BLaER1 (cell line): ENCODE data around the gene TCERG1L.
A peak's percentile ranks its signal among the peaks of the same experiment; 100 is the strongest.

ENCODE experiments used
- H3K27ac ChIP-seq: shearing (Covaris generic); formaldehyde crosslinking; 2 replicates; pipeline ENCODE4 v1.8.1; 2022
- H3K27me3 ChIP-seq: shearing (Covaris generic); formaldehyde crosslinking; 2 replicates; pipeline ENCODE4 v1.8.1; 2022
- H3K36me3 ChIP-seq: shearing (Covaris generic); formaldehyde crosslinking; 2 replicates; pipeline ENCODE4 v1.8.1; 2022
- H3K4me1 ChIP-seq: shearing (Covaris generic); formaldehyde crosslinking; 2 replicates; pipeline ENCODE4 v1.8.1; 2022
- H3K4me2 ChIP-seq: shearing (Covaris generic); formaldehyde crosslinking; 2 replicates; pipeline ENCODE4 v1.8.1; 2022
- H3K4me3 ChIP-seq: shearing (Covaris generic); formaldehyde crosslinking; 2 replicates; pipeline ENCODE4 v1.8.1; 2022
- H3K9ac ChIP-seq: shearing (Covaris generic); formaldehyde crosslinking; 2 replicates; pipeline ENCODE4 v1.8.1; 2022
- H3K9me3 ChIP-seq: shearing (Covaris generic); formaldehyde crosslinking; 2 replicates; pipeline ENCODE4 v1.8.1; 2022
- H4K20me1 ChIP-seq: shearing (Covaris generic); formaldehyde crosslinking; 2 replicates; pipeline ENCODE4 v1.8.1; 2022
- Cebpa-rat ChIP-seq: shearing (Covaris generic); IDR thresholded peaks from 2 replicates; pipeline ENCODE4 v1.8.1; 2022

The TCERG1L gene

DNA sequence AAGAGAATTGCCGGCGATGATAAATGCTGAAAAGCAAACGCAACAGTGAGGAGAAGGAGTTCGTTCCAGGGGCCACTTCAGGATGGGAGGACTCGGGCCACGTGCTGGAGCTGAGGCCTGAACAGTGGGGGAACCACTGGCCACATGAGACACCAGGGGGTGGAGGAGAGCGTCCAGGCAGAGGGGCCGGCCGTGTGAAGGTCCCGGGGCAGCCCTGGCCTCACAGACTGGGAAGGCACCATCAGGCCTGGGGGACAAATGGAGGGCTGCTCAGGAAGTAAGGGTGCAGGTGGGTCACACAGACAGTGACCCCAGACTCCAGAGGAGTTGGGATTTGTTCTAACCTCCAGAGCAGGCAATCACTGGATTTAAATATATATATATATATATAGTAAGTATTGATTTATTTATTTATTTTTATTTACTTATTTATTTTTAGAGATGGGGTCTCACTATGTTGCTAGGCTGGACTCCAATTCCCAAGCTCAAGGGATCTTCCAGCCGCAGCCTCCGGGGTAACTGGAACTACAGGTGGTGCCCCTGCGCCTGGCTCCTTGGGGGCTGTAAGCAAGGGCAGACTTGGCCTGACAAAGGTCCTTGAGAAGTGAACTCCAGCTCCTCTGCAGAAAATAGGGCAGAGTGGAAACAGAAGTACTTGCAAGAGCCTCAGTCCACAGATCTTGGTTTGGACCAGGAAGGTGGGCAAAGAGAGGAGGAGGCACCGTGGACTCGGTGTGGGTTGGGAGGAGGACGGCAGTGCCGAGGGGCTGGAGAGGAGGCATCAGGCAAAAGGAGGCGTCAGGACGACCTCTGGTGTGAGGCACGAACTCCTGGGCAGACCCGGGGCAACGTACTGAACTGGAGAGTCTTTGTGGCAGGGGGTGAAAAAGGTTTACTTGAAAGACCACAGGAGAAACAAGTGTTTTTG is 57.3 kb downstream of the TCERG1L start:
- Histone ChIP-seq H3K4me2 (peak overlapping the region; percentile 97), H3K9me3 (no peaks in the 10 kb centered on the region; the same call in 1 of the 2 replicates), H3K4me3 (peak overlapping the region; percentile 8; the same call in 1 of the 2 replicates), H4K20me1 (no peaks in the 10 kb centered on the region), H3K27me3 (no peaks in the 10 kb centered on the region), H3K27ac (peak overlapping the region; percentile 92), H3K4me1 (peaks cover 94% of the 10 kb centered on the region), H3K9ac (0 out of 2 replicates have a peak overlapping the region, but pooled peaks have one; percentile 1), H3K36me3 (peaks cover 27% of the 10 kb centered on the region)
- no peak for TF ChIP-seq Cebpa-rat

GRCh38 chr10:131252567-131253276 is 58.8 kb downstream of the TCERG1L start:
- peak overlapping the region; percentile 81 for H3K9ac ChIP-seq
- H3K9me3 ChIP-seq = no peaks in the 10 kb centered on the region
- peak overlapping the region; percentile 97 for H3K4me2 ChIP-seq
- H3K36me3 ChIP-seq = peaks cover 13% of the 10 kb centered on the region
- no peaks in the 10 kb centered on the region for H4K20me1 ChIP-seq
- peaks cover 100% of the 10 kb centered on the region for H3K4me1 ChIP-seq
- peak overlapping the region; percentile 92 for H3K27ac ChIP-seq
- no peaks in the 10 kb centered on the region for H3K27me3 ChIP-seq
- no peak for TF ChIP-seq Cebpa-rat
- peak overlapping the region; percentile 63; the same call in 1 of the 2 replicates for H3K4me3 ChIP-seq

GRCh38 chr10:131251146-131251541 is 60.4 kb downstream of the TCERG1L start:
- 0 out of 2 replicates have a peak, but pooled peaks cover 4% of the 10 kb centered on the region for H3K36me3 ChIP-seq
- H3K9me3 ChIP-seq = no peaks in the 10 kb centered on the region
- TF ChIP-seq Cebpa-rat = no peak
- H3K4me2 ChIP-seq = peak overlapping the region; percentile 97
- no peaks in the 10 kb centered on the region for H4K20me1 ChIP-seq
- H3K27ac ChIP-seq = peak overlapping the region; percentile 92
- peak overlapping the region; percentile 63 for H3K4me3 ChIP-seq
- peak overlapping the region; percentile 81 for H3K9ac ChIP-seq
- peaks cover 100% of the 10 kb centered on the region for H3K4me1 ChIP-seq
- H3K27me3 ChIP-seq = no peaks in the 10 kb centered on the region

DNA sequence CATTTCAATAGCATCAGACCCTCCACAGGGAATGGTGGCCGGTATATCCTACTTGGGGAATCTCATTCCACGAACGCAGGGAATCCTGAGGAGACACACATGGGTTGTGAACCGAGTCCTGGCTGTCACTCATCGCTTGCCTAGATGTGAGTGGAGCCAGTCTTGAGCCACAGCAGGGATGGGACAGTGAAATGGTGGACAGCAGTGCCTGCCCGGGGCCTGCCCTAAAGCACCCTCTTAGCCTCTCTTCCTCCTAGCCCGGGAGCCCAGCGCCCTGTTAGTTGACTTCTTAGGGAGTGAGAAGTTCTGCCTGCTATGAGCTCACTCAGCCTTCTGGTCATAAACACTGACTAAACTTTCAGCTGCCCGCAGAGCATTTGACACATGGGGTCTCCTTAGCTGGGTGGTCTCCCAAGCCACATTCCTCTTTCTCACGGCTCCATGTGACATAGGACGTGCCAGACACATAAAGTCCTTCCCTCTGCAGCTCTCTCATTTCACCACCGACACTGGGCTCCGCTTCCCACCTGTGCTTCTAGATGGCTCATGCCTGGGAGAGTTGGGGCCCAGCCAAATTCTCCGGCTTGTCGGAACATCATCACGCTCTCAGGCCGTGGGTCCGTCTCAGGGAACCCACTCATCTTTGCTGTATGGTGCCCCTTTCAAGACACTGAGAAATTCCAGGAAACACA is 60.9 kb downstream of the TCERG1L start:
- Histone ChIP-seq H3K9ac (peak overlapping the region; percentile 81), H3K9me3 (no peaks in the 10 kb centered on the region), H3K27ac (peak overlapping the region; percentile 92), H3K4me2 (peak overlapping the region; percentile 97), H3K36me3 (0 out of 2 replicates have a peak, but pooled peaks cover 4% of the 10 kb centered on the region), H4K20me1 (no peaks in the 10 kb centered on the region), H3K27me3 (no peaks in the 10 kb centered on the region), H3K4me1 (peaks cover 100% of the 10 kb centered on the region), H3K4me3 (peak overlapping the region; percentile 63)
- TF ChIP-seq Cebpa-rat = no peak

- Histone ChIP-seq H3K27me3 (no peaks in the 10 kb centered on the region), H3K9me3 (no peaks in the 10 kb centered on the region), H4K20me1 (no peaks in the 10 kb centered on the region), H3K27ac (peak overlapping the region; percentile 92), H3K36me3 (0 out of 2 replicates have a peak, but pooled peaks cover 4% of the 10 kb centered on the region), H3K4me3 (peak overlapping the region; percentile 63), H3K9ac (peak overlapping the region; percentile 81), H3K4me2 (peak overlapping the region; percentile 97), H3K4me1 (peaks cover 100% of the 10 kb centered on the region)
- no peak for TF ChIP-seq Cebpa-rat
These were observed 61.6 kb downstream of the TCERG1L start for GRCh38 chr10:131249955-131250344.

GRCh38 chr10:131249238-131249954 is 62.1 kb downstream of the TCERG1L start:
- Histone ChIP-seq H3K4me3 (peak overlapping the region; percentile 63), H3K27ac (peak overlapping the region; percentile 92)
- TF ChIP-seq Cebpa-rat = no peak

DNA sequence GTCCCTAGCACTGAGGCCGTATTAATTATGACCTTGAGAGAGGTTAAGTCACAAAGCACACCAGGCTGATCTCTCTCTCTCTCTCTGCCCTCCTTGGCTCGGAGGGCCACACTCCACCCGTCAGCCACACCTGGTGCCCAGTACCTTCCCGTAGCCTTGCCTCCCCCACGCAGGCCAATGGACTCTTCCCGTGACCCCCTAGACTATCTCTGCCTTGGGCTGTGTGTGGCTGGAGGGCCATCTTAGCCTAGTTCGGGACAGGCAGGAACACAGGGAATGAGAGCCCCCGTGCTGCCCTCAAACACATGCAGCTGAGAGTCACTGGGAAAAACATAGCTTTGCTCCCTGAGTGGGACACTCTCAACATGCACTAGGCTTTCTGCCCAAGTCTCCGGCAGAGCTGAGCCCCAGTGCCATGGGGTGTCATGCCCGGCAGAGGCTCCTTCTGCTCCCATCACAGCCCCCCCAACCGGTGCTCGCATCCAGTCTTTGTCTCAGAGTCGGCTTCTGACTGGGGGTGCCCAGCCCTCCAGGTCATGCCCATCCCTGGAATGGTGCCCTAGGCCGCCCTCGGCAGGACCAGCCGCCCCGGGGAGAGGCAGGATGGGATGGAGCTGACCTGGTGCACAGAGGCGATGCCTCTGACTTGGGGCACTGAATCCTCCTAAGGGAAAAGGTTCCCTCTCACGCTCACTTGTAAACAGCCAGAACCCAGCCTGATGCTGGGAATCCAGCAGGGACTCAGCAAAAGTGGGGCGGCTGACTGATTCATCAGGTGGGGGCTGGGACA is 63.0 kb downstream of the TCERG1L start:
- 0 out of 2 replicates have a peak, but pooled peaks cover 4% of the 10 kb centered on the region for H3K36me3 ChIP-seq
- peak overlapping the region; percentile 63 for H3K4me3 ChIP-seq
- H3K9me3 ChIP-seq = no peaks in the 10 kb centered on the region
- peak overlapping the region; percentile 97 for H3K4me2 ChIP-seq
- TF ChIP-seq Cebpa-rat = no peak
- no peaks in the 10 kb centered on the region for H3K27me3 ChIP-seq
- peaks cover 100% of the 10 kb centered on the region for H3K4me1 ChIP-seq
- peak overlapping the region; percentile 92 for H3K27ac ChIP-seq
- H3K9ac ChIP-seq = peak overlapping the region; percentile 81
- H4K20me1 ChIP-seq = no peaks in the 10 kb centered on the region

More at GRCh38 chr10:131249238-131249954, 62.1 kb downstream of the TCERG1L start:
- Histone ChIP-seq H3K9me3 (no peaks in the 10 kb centered on the region), H4K20me1 (no peaks in the 10 kb centered on the region), H3K9ac (peak overlapping the region; percentile 81), H3K4me1 (peaks cover 100% of the 10 kb centered on the region), H3K36me3 (0 out of 2 replicates have a peak, but pooled peaks cover 4% of the 10 kb centered on the region), H3K27me3 (no peaks in the 10 kb centered on the region), H3K4me2 (peak overlapping the region; percentile 97)

DNA sequence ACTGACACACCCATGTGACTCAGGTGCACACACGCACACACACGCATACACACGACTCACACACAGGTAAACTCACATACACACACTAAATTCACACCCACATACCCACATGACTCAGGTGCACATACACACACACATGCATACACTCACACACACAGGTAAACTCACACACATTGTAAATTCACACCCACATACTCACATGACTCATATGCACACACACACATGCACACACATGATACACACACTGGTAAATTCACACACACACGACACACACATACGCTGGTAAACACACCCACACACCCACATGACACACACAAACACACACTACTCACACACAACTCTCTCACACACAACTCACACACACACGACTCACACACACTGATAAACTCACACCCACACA is 63.6 kb downstream of the TCERG1L start:
- H3K4me3 ChIP-seq = peak overlapping the region; percentile 63
- no peak for TF ChIP-seq Cebpa-rat
- peaks cover 100% of the 10 kb centered on the region for H3K4me1 ChIP-seq
- no peaks in the 10 kb centered on the region for H3K27me3 ChIP-seq
- H3K9me3 ChIP-seq = no peaks in the 10 kb centered on the region
- peak overlapping the region; percentile 81 for H3K9ac ChIP-seq
- peak overlapping the region; percentile 92 for H3K27ac ChIP-seq
- H3K4me2 ChIP-seq = peak overlapping the region; percentile 97
- 0 out of 2 replicates have a peak, but pooled peaks cover 6% of the 10 kb centered on the region for H3K36me3 ChIP-seq
- no peaks in the 10 kb centered on the region for H4K20me1 ChIP-seq
